Measurements from ENCODE around the gene ACSS1.

GRCh38 chr20:25085756-25086495, 28.0 kb upstream of the ACSS1 start:
- TF ChIP-seq CTCF (conservative IDR thresholded peaks at IDR 0.05; ENCODE audit: low read length) = no peak
- TF ChIP-seq EZH2phosphoT487 (IDR thresholded peaks at IDR 0.05; ENCODE audit: borderline replicate concordance) = no peak

All from Loucy (cell line).